ENCODE results near the gene FHIT.

Gene FHIT

GRCh38 chr3:60835796-60836195 is 415.5 kb downstream of the FHIT start:
- no peak for TF ChIP-seq CTCF (IDR thresholded peaks at IDR 0.05; ENCODE audit: borderline replicate concordance, insufficient read depth, low read depth, low read length)
- no peak overlapping the region for H3K4me3 ChIP-seq (ENCODE audit: low read depth, low read length)

- TF ChIP-seq CTCF (IDR thresholded peaks at IDR 0.05; ENCODE audit: borderline replicate concordance, insufficient read depth, low read depth, low read length) = no peak
- H3K4me3 ChIP-seq (ENCODE audit: low read depth, low read length) = no peak overlapping the region
These were observed 422.2 kb downstream of the FHIT start for GRCh38 chr3:60829058-60829457.

- no peak overlapping the region for H3K4me3 ChIP-seq (ENCODE audit: low read depth, low read length)
- no peak for TF ChIP-seq CTCF (IDR thresholded peaks at IDR 0.05; ENCODE audit: borderline replicate concordance, insufficient read depth, low read depth, low read length)
These were observed 423.6 kb downstream of the FHIT start for GRCh38 chr3:60827666-60828065.

- no peak for TF ChIP-seq CTCF (IDR thresholded peaks at IDR 0.05; ENCODE audit: borderline replicate concordance, insufficient read depth, low read depth, low read length)
- no peak overlapping the region for H3K4me3 ChIP-seq (ENCODE audit: low read depth, low read length)
These were observed 424.7 kb downstream of the FHIT start for GRCh38 chr3:60826511-60826910.

- no peak for TF ChIP-seq CTCF (IDR thresholded peaks at IDR 0.05; ENCODE audit: borderline replicate concordance, insufficient read depth, low read depth, low read length)
- no peak overlapping the region for H3K4me3 ChIP-seq (ENCODE audit: low read depth, low read length)
These were observed 438.8 kb downstream of the FHIT start for GRCh38 chr3:60812502-60812901.

GRCh38 chr3:60810881-60811280 is 440.4 kb downstream of the FHIT start:
- no peak overlapping the region for H3K4me3 ChIP-seq (ENCODE audit: low read depth, low read length)
- TF ChIP-seq CTCF (IDR thresholded peaks at IDR 0.05; ENCODE audit: borderline replicate concordance, insufficient read depth, low read depth, low read length) = no peak

GRCh38 chr3:60809857-60810610 is 441.2 kb downstream of the FHIT start:
- H3K4me3 ChIP-seq (ENCODE audit: low read depth, low read length) = no peak overlapping the region
- TF ChIP-seq CTCF (IDR thresholded peaks at IDR 0.05; ENCODE audit: borderline replicate concordance, insufficient read depth, low read depth, low read length) = no peak
